HG03575 (cell line): ENCODE data around the gene PTPRE.

Source experiments
- ATAC-seq: cut with Tn5 transposase; IDR thresholded peaks from one replicate; pipeline ENCODE4 v1.9.1; 2021; ENCODE audit not compliant: unreplicated experiment, insufficient number of reproducible peaks, low FRiP score; ENCODE audit errors: extremely low read depth

PTPRE gene

GRCh38 chr10:127906548-127907377 lies at the start of gene PTPRE:
PTPRE (plus strand) TSS chr10:127907103; CDS start chr10:128040882, 133,779 bp downstream.
- ATAC-seq: no peak

- ATAC-seq: no peak
Measured at GRCh38 chr10:127860592-127860991, 46.3 kb upstream of the PTPRE start.

- ATAC-seq: no peak
Measured at GRCh38 chr10:127863231-127863825, 43.6 kb upstream of the PTPRE start.

- no peak for ATAC-seq
Measured at GRCh38 chr10:127866276-127867013, 40.5 kb upstream of the PTPRE start.

- ATAC-seq: no peak
Measured at GRCh38 chr10:127867805-127868204, 39.1 kb upstream of the PTPRE start.

- no peak for ATAC-seq
Measured at GRCh38 chr10:127869329-127869728, 37.6 kb upstream of the PTPRE start.

- no peak for ATAC-seq
Measured at GRCh38 chr10:127871631-127872010, 35.3 kb upstream of the PTPRE start.

GRCh38 chr10:127872011-127872761 lies 34.7 kb upstream of the PTPRE start:
- no peak for ATAC-seq

- ATAC-seq: no peak
Measured at GRCh38 chr10:127872871-127873600, 33.9 kb upstream of the PTPRE start.

- no peak for ATAC-seq
Measured at GRCh38 chr10:127873901-127874470, 32.9 kb upstream of the PTPRE start.

- ATAC-seq: no peak
Measured at GRCh38 chr10:127874671-127875448, 32.0 kb upstream of the PTPRE start.

- no peak for ATAC-seq
Measured at GRCh38 chr10:127875449-127875765, 31.5 kb upstream of the PTPRE start.

- ATAC-seq: no peak
Measured at GRCh38 chr10:127875916-127876315, 31.0 kb upstream of the PTPRE start.

GRCh38 chr10:127877116-127877515 lies 29.8 kb upstream of the PTPRE start:
- no peak for ATAC-seq

- ATAC-seq: no peak
Measured at GRCh38 chr10:127877699-127878098, 29.2 kb upstream of the PTPRE start.

GRCh38 chr10:127878475-127879055 lies 28.3 kb upstream of the PTPRE start:
- ATAC-seq: no peak

- no peak for ATAC-seq
Measured at GRCh38 chr10:127880557-127880956, 26.3 kb upstream of the PTPRE start.
